GM19328 (cell line): ENCODE results near the gene TOR1A.
"Not testable (repeated sequence)": the region's sequence is repeated elsewhere in the genome, so short reads cannot be mapped to it uniquely, and the experiment has no call there.

ENCODE experiments used
- ATAC-seq: cut with Tn5 transposase; IDR thresholded peaks from one replicate; pipeline ENCODE4 v1.9.1; 2021; ENCODE audit warnings: mild to moderate bottlenecking, moderate library complexity; ENCODE audit not compliant: unreplicated experiment

The TOR1A gene

DNA sequence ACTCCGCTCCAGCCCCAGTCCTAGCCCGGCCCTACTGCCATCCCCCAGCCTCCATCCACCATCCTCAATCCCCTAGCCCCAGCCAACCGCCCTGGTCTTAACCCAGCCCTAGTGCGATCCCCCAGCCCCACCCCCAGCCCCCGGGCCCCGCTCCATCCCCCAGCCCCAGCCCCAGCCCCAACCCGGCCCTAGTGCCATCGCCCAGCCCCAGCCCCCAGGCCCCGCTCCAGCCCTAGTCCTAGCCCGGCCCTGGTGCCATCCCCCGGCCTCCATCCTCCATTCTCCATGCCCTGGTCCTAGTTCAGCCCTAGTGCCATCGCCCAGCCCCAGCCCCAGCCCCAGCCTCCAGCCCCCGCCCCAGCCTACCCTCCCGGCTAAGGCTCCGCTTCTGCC, 398 bp downstream of the TOR1A start:
- ATAC-seq, result peak; percentile 20

DNA sequence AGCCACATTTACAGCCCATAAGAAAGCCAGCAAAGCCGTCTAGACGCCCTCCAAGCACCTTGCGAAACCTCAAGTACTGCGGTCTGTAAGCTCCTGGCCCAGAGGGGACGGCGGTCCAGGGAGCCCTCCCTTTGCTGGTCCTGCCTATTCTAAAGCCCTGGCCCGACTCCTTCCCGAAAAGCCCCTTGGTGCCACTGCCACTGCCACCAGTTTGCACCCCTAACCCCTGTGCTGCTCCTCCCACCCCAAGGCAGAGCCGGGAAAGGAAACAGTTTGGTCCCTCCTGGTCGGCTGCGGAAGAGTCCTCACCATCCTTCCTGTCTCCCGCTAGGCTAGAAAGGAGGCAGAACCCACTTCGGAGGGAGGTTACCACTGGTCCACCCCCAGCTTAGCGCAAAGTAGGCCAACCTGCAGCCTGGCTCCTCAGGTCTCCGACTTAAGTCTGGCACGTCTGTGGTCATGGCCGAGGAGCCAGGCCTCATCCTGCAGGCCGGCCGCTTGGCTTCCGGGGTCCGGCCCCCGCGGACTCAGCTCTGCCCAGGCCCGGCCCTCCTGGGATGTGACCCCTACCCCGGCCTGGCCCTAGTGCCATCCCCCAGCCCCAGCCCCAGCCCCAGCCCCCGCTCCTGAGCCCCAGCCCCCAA, 916 bp downstream of the TOR1A start:
- no peak for ATAC-seq

DNA sequence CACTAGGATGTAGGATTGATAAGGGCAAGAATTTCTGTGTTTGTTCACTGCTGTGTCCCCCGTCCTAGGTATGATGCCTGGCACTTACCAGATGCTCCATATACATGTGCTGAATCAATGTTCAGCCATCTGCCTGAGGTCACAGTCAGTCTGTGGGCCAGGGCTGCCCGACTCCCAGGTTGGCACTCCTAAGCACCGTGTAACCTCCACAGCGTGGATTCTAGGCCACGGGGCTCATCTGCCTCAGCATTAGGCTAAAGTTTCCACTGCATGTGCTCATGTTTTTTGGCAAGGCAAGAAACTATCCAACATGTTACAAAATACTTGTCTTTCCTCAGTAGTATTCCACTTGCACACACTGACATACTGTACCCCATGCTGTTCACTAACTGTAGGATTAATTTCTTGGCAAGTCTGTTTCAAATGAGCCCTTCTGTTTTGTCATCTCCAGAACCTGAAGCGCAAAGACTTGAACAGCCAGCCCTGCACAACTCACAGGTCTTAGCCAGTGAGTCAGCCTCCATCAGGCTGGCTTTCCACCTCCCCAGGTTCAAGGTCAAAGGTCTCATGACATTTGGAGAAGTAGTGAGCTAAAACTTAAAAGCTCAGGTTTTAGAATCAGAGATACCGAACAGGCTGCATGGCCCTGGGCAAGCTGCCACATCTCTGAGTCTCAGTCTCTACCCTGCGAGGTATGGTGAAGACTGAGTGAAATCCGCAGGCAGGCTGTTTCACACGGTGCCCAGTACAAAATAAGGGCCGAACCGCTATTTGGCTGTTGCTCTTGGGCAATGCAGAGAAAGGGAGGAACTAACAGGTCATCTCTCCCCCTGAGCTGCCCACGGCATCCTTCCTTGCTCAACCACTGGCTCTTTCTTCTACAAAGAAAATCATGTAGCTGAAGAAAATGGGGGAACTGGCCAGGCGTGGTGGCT, 7.2 kb downstream of the TOR1A start:
- no peak for ATAC-seq

DNA sequence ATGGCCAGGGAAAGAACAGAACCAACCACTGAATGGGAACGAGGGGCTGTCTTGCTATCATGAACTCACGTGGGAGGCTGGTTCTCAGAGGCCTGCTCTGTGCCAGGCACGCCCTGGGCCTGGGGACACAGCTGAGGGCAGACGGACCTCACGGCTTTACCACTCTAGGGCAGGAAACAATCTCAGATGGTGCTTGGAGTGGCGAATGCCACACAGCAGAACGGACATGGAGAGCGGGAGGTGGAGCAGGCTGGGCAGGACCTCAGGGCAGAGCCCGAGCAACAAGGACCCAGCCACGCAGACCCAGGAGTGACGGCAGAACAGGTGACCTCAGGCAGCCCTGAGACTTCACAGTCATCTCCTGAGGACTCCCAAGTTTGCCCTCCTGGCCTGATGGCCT, 8.7 kb downstream of the TOR1A start:
- no peak for ATAC-seq

DNA sequence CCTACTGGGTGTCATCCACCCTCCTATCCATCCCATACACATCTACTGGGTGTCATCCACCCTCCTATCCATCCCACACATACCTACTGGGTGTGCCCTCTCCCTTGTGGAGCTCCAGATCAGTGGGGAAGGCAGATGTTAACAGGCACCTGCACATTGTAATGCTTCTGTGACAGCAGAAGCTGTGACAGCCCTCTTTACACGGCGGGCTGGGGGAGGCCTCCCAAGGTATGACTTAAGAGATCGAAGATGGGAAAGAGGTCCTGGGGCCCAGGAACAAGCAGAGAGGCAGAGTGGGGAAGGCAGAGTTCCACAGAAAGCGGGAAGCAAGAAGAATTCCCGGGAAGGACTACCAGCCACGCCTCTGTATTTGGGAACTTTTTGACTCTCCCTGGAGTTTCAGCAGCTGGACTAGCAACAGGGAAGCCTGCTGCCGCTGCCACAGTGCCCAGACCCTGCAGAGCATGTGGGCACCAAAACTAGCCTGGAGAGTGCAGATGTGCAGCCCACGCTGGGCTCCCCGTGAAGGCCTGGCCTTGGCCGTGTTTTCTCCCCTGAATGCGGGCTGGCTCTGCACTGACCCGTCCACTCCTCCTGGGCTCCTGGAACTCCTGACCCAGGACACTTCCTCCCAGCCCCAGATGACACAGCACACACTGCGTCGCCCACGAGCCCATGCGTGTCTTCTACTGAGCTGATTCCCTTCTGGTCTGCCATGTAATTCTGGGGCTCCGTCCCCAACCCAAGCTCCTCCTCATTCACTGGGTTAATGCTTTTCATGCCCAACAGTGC, 9.3 kb downstream of the TOR1A start:
- ATAC-seq, result no peak

DNA sequence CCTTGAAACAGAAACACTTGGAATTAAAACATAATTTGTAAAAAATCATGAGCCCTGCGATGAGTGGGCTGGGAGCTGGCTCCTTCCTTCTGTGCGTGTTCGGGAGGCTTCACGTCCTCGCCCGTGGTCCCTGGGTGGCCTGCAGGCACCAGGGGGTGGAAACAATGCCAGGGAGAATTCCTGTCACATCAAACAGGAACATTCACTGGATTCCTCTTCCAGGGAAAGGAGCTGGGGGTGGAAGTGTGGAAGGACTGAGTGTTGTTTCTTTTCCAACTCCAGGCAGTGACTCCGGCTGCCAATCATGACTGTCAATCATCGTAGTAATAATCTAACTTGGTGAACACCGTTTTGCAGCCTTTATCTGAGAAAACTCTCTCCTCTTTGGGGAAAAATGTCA, 10.3 kb downstream of the TOR1A start:
- ATAC-seq, result no peak

DNA sequence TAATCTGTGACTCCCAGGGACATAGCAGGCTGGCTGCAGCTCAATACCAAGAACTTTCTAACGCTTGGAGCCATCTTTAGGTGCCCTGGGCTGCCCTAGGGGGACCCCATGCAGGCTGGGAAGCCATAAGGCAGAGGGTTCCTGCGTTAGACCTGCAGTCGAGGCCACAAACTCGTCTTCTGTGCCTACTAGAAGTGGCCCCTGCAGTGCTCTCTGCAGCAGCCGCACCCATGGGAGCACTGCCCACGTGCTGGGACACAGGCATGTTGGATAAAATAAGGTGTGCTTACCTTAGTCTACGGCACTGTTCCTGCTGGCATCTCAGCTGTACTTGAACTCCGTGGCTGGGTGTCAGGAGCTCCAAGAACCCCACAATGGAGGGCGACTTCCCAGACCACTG, 11.6 kb downstream of the TOR1A start:
- ATAC-seq, result no peak

DNA sequence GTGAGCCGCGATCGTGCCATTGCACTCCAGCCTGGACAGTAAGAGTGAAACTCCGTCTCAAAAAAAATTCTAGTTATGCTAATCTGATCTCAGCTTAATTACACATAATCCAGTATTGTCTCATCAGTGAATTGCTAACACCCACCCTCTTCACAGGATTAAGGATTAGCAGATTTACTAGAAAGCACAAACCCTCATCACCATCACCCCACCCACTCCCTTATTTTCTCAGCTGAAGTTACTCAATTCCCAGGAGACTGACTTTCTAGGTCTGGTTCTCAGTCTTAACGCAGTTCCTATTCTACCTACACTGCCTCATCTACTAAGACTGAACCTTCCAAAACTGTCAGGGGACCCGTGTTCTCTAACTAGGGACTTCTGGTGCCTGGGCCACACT, 12.0 kb downstream of the TOR1A start:
- no peak for ATAC-seq

DNA sequence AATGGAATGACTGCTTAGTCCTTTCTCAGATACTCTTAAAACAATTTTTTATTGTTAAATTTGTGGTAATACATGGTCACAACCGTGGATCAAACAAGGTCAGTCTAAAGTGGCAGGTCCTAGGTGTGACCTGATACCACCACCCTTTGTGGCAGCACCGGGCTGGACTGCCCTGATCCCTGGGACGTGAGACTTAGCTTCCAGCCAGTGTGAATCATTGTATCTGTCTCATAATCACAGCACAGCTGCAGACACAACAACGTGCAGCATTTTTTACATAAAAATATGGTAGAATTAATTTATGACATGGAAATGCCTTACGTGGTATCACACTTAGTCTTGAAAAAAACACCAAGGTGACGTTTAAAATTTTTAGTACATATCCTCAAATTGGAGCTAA, 13.1 kb downstream of the TOR1A start:
- ATAC-seq, result no peak

DNA sequence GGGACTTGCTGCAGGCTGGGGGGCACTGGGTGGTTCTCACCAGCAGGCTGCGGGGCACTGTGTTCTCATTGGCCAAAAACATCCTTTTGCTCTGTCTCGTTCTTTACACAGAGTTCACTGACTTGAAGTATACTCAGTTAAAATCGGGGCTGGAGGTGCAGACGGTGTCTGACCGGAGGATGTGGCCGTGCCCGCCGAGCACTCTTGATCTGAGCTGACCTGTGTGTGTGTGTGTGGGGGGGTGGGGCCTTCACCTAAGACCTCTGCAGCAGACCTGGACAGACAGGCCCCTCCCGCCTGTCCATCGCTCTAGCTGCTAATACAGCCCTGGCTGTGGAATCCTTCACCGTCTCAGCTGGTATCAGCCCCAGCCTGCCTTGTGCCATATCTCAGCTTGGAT, 13.8 kb downstream of the TOR1A start:
- ATAC-seq, result no peak

DNA sequence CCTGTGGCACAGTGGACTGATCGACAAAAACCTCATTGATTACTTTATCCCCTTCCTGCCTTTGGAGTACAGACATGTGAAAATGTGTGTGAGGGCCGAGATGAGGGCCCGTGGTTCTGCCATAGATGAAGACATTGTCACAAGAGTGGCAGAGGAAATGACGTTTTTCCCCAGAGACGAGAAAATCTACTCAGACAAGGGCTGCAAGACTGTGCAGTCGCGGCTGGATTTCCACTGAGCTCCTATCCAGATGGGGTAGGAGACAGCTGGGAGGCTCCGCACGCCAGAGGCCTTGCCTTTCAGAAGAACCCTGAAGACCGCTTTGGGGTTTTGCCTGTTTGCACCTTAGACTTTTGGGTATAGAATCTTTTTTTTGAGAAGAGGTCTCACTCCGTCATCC, 14.6 kb downstream of the TOR1A start:
- ATAC-seq, result no peak

DNA sequence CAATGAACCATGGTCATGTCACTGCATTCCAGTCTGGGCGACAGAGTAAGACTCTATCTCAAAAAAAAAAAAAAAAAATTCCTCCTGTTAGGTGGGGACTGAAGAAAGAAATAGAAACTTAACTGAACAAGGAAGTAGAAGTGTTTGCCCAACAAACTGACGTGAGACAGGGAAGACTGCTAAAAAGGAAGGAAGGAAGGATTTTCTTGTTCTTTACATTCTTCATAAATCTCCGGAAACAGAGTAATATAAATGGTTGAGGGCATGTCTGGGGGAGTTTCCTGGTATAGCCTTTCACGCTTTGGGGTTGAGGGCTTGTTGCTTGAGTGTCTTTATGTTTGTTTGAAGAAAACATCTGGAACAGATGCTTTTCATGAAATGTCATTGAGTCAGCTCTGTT, 17.9 kb downstream of the TOR1A start:
- no peak for ATAC-seq

DNA sequence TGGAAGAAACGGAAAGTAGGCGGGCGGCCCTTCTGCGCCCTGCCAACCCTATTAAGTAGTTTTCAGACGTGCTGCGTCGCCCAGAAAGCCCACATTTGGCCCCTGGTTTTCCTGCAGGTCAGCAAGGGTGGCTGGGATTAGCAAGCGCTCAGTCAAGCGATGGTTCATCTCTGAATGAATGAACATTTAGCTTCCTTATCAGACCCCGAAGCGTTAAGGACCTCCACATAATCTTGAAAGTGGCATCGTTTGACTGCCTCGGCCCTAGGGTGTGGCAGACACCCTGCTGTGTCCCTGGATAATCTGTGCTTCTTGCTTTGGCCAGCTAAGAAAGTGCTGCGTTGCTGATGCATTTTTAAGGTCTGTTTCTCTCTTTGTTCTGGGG, 20.3 kb downstream of the TOR1A start:
- ATAC-seq, result no peak

DNA sequence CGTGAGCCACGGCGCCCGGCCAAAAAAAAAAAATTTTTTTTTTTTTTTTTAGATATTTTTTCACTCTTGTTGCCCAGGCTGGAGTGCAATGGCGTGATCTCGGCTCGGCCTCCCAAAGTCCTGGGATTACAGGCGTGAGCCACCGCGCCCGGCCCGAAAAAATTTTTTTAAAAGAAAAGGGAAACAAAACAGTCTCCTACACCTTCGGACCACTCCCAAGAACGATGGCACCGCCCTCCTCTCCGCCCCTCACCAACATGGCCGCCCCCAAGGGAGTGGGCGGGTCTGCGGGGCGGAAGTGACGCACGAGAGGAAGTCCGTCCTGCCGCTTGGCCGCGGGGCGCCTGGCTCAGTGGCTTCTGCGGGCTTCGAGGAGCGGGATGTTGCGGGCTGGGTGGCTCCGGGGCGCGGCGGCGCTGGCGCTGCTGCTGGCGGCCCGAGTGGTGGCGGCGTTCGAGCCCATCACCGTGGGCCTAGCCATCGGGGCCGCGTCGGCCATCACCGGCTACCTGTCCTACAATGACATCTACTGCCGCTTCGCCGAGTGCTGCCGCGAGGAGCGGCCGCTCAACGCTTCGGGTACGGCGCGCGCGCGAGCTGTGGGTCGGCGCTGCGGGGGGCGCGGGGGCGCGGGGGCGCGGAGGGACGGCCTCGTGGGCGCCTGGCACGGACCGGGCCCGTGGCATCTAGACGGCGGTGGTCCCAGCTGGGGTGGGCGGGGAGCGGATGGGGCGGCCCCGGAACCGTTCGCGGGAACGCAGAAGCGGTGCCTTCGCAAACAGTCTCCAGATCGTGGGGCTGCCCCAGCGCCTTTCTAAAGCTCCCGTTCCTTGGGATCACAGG, 20.9 kb downstream of the TOR1A start, which contains the start of gene TOR1B:
TOR1B (plus strand) TSS at position 352 of the 843 bp plus-strand sequence; CDS start at position 381, 29 bp downstream.
- ATAC-seq, result peak; percentile 91

DNA sequence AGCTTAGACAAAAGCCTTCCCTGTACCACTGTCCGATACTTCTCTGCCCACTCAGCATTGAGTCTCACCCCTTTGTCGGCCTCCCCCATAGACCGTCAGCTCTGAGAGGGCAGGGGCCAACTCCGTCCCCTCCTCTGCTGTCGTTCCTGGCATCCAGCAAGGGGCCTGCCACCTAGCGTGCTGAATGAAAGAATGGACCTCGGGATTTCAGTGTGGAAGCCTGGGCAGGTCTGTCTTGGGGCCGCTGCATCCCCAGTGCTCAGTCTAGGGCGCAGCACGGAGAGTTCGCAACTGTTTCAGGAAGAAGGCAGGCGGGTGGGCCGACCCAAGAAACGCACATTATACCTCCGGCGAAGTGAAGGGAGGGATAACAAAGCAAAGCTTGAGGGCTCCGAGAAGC, 22.4 kb downstream of the TOR1A start:
- ATAC-seq, result no peak

DNA sequence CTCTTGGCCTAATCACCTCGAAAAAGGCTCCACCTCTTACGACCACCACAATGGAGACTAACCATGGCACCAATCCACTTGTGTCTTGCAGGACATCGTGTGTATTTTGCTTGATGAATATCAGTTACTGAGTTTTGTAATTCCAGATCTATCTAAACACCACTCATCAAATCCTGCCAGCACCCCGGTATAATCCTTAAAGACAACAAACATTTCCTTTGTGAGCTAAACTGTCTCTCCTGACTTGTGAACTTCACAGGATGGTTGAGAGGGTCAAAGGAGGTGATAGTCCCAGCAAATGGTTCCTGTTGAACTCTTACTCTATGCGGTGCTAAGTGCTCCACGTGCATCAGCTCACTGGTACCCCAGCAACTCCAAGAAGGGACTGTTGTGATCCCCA, 25.0 kb downstream of the TOR1A start:
- ATAC-seq, result no peak

DNA sequence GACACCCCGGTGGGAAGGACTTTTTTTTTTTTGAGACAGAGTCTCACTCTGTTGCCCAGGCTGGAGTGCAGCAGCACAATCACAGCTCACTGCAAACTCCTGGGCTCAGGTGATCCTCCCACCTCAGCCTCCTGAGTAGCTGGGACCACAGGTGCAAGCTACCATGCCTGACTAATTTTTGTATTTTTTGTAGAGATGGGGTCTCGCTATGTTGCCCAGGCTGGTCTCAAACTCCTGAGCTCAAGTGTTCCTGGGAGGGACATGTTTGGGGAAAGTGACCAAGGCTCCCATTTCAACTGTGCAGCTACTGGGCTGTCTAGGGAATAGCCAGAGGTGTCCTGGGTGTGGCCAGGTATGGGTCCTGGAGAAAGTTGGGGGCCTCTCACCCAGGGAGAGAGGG, 27.9 kb downstream of the TOR1A start:
- ATAC-seq, result not testable (repeated sequence)

DNA sequence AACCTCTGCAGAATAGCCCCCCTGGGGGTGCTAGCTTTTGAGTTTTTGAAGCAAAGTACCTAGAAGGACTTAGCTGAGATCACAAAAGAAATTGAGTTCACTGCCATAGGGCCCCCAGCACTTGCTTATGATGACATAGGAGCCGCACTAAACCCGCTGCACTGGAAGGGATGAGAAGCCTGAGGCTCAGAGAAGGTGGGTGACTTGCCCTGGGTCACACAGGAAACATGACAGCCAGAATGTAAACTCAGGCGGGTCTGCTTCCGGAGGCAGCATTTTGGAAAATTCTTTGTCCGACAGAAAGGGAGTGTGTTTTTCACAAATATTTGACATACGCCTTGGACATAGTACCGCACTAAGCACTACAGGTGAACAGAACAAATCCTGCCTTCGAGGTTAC, 29.4 kb downstream of the TOR1A start:
- no peak for ATAC-seq

DNA sequence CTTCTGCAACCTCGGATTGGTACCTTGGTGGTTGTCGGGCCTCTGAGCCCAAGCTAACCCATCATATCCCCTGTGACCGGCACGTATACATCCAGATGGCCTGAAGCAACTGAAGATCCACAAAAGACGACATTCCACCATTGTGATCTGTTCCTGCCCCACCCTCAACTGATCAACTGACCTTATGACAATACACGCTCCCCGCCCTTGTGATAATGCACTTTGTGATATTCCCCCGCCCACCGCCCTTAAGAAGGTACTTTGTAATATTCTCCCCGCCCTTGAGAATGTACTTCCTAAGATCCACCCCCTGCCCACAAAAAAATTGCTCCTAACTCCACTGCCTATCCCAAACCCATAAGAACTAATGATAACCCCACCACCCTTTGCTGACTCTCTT, 37.5 kb downstream of the TOR1A start:
- no peak for ATAC-seq

DNA sequence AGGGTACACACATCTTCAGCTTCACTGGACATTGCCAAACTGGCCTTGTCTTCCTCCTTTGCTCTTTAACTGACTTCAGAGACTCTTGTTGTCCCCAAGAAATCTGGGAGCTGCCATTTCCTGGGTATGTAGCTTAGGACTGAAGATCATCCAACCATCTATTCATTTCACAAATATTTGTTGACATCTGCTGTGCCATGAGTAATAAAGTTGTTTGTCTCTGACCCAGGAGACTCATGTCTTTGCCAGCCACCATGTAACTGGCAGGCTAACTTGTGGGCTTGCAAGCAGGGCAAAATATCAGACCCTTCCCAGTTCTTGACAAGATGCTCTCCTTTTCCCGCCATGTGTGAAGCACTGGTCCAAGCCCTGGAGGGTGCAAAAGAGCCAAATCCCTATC, 38.1 kb downstream of the TOR1A start:
- ATAC-seq, result no peak

DNA sequence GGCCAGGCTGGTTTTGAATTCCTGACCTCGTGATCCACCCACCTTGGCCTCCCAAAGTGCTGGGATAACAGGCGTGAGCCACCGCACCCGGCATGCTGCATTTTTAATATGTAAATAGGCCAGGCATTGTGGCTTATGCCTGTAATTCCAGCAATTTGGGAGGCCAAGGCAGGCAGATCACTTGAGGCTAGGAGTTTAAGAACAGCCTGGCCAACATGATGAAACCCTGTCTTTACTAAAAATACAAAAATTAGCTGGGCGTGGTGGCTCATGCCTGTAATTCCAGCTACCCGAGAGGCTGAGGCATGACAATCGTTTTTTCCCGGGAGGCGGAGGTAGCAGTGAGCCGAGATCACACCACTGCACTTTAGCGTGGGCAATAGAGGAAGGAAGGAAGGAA, 39.0 kb downstream of the TOR1A start:
- not testable (repeated sequence) for ATAC-seq
